ENCODE data around the gene DNM2.
"Not testable (repeated sequence)": the region's sequence is repeated elsewhere in the genome, so short reads cannot be mapped to it uniquely, and the experiment has no call there.

Gene DNM2

DNA sequence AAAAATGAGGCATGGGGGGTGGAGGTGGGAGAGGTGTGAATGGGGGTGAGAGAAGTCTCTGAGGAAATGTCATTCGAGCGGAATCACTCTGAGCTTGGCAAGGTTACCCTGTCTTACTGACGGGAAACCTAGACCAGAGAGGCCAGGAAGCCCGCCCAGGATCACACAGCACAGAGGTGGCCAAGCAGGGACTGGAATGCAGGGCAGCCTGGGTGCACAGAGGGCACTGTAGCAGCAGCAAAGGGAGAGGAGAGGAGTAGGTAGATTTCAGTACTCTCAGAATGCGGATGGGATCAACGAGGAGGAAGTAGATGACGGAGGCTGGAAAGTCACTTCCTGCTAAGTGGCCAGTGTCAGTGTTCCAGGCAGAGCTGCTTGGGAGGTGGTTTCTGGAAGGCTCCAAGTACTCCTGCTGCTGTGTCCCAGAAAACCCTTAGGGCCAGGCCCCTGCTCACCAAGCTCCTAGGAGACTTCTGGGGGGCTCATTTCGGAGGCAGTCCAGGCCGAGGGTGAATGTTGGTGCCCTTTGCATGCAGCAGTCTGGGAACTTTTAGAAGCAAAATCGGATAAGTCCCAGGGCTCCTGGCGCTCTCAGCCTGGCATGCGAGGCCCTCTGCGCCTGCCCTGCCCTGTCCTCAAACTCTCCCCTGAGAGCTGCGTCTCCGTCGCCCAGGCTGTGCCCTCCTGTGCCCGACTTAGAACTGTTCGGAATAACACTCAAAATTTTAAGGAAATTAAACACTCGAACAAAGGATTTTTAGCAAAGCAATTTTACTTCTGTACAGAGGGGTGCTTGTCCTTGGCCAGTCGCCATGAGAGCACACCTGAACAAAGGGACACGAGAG, 33.5 kb downstream of the DNM2 start:
- TF ChIP-seq, protein P1, sequence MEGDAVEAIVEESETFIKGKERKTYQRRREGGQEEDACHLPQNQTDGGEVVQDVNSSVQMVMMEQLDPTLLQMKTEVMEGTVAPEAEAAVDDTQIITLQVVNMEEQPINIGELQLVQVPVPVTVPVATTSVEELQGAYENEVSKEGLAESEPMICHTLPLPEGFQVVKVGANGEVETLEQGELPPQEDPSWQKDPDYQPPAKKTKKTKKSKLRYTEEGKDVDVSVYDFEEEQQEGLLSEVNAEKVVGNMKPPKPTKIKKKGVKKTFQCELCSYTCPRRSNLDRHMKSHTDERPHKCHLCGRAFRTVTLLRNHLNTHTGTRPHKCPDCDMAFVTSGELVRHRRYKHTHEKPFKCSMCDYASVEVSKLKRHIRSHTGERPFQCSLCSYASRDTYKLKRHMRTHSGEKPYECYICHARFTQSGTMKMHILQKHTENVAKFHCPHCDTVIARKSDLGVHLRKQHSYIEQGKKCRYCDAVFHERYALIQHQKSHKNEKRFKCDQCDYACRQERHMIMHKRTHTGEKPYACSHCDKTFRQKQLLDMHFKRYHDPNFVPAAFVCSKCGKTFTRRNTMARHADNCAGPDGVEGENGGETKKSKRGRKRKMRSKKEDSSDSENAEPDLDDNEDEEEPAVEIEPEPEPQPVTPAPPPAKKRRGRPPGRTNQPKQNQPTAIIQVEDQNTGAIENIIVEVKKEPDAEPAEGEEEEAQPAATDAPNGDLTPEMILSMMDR (conservative IDR thresholded peaks at IDR 0.05; ENCODE audit: low read depth, low read length): no peak
- no peak overlapping the region for H3K4me3 ChIP-seq (ENCODE audit: low read depth, low read length)
- no peak for DNase-seq (ENCODE audit: low read depth)

DNA sequence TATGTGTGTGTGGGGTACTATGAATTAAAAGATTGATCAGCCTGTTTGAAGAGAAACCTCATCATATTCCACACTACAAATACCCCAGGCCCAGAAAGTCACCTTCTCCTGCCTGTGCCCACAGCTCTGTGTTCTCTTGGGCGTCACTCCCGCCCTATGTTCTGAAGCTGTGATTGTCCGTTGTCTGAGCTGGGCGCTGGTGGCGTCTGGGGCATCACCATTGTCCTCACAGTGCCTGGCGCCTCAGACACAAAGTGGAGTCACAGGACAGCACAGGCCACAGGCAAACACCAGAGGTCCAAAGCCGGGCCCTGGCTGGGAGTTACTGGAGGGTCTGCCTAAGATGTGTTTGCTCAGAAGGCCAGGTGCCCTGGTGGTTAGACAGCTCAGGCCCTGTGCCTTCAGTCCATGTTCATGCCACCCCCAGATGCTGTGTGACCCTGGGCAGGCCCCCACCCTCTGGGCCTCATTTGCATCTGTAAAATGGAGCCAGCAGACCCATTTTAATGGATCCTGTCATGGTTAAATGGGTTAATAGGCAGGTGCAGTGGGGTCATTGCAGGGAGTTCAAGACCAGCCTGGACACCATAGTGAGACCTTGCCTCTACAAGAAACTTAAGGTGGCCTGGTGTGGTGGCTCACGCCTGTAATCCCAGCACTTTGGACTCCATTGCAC, 34.5 kb downstream of the DNM2 start:
- no peak overlapping the region for H3K4me3 ChIP-seq (ENCODE audit: low read depth, low read length)
- no peak for DNase-seq (ENCODE audit: low read depth)

DNA sequence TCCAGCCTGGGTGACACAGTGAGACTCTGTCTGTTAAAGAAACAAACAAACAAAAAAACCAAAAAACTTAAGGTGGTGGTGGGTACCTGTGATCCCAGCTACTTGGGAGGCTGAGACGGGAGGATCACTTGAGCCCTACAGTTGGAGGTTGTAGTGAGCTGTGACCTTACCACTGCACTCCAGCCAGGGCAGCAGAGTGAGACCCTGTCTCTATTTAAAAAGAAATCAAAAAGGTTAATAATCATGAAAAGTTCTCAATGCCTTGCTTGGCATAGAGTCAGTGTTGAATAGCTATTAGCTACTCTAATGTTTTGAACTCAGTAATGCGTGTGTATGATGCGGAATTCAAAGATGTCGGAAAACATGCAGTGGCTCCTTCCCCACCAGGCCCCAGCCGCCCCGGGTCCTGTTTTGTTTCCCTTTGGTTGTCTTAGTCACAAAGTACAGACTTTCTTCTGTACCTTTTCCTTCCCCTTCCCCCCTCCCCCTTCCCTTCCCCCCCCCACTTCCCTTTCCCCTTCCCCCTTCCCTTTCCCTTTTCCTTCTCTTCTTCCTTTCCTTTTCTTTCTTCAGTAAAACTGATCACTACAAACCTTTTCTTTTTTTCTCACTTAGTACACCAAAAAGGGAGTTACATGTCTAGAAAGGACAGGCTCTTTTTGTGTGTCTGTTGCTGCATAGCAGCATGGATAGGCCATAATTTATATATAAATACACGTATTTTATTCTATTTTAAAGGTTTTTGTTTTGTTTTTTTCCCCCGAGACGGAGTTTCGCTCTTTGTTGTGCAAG, 35.2 kb downstream of the DNM2 start:
- TF ChIP-seq, protein P1 (conservative IDR thresholded peaks at IDR 0.05; ENCODE audit: low read depth, low read length): no peak
- no peak overlapping the region for H3K4me3 ChIP-seq (ENCODE audit: low read depth, low read length)
- DNase-seq (ENCODE audit: low read depth): no peak

More for the DNA sequence above, 34.5 kb downstream of the DNM2 start:
- TF ChIP-seq, protein P1 (conservative IDR thresholded peaks at IDR 0.05; ENCODE audit: low read depth, low read length): no peak

DNA sequence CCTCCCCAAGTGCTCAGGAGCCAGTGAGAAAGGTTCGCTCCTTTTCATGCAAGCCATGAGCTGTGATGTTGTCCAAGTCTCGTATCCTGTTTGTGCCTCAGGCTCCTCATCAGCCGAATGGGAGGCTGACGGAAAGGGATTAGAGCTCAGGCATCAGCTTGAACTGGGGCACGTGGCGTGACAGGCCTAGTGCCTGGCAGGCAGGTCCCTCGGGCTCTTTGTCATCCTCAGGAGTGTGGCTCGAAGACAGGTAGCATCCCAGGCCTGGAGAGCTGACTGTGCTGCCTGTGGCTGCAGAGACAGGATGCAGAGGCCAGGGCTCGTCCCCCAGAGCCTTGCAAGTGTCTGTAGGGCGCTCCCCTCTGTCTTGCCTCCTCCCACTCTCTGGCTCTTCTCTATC, 38.5 kb downstream of the DNM2 start:
- TF ChIP-seq, protein P1 (conservative IDR thresholded peaks at IDR 0.05; ENCODE audit: low read depth, low read length): no peak
- no peak for DNase-seq (ENCODE audit: low read depth)
- H3K4me3 ChIP-seq (ENCODE audit: low read depth, low read length): no peak overlapping the region

DNA sequence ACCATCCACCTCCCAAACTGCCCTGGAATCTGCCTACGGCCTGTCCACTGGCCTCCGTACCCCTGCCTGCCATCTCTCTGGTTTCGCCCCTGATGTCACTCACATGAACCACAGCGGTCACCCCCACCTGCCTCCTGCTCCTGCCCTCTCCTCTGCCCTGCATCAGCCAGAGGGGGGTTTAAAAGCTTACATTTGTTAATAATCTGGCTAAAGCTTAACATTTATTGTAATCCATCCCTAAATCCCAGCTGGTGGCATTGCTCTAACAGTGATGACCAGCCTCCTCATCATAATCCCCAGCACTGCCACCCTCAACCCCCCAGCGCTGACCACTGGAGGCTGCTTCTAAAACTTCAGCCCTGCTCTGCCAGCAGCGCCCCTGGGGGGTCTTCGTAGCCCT, 38.9 kb downstream of the DNM2 start:
- TF ChIP-seq, protein P1 (conservative IDR thresholded peaks at IDR 0.05; ENCODE audit: low read depth, low read length): no peak
- H3K4me3 ChIP-seq (ENCODE audit: low read depth, low read length): no peak overlapping the region
- no peak for DNase-seq (ENCODE audit: low read depth)

DNA sequence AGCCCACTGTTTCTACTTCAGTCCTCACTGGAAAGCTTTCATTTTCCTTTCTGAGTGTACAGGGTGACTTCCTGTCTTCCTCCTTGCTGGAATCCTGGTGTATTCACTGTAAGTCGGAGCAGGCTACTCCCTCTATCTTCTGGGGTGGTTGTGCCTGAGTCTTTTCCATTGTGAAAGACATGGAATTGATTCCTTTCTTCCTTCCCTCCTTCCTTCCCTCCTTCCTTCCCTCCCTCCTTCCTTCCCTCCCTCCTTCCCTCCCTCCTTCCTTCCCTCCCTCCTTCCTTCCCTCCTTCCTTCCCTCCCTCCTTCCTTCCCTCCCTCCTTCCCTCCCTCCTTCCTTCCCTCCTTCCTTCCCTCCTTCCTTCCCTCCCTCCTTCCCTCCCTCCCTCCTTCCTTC, 40.2 kb downstream of the DNM2 start:
- not testable (repeated sequence) for H3K4me3 ChIP-seq (ENCODE audit: low read depth, low read length); DNase-seq (ENCODE audit: low read depth)

DNA sequence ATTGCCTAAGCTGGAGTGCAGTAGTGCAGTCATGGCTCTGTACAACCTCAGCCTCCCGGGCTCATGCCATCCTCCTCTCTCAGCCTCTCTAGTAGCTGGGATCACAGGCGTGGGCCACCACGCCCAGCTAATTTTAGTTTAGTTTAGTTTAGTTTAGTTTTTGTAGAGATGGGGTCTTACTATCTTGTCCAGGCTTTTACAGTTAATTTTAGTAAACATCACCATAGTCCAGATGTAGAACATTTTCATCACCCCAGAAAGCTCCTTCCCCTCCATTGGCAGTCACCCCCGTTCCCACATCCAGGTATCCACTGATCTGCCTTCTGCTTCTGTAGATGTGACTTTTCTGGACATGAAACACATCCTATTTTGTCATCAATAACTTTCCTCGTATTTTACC, 41.1 kb downstream of the DNM2 start:
- no peak overlapping the region for H3K4me3 ChIP-seq (ENCODE audit: low read depth, low read length)
- no peak for DNase-seq (ENCODE audit: low read depth)
- TF ChIP-seq, protein P1 (conservative IDR thresholded peaks at IDR 0.05; ENCODE audit: low read depth, low read length): no peak
